GM18520 (cell line): ENCODE results near the gene COX6B2.

Source experiments
- ATAC-seq: cut with Tn5 transposase; IDR thresholded peaks from one replicate; pipeline ENCODE4 v1.9.1; 2021; ENCODE audit not compliant: unreplicated experiment

The COX6B2 gene

DNA sequence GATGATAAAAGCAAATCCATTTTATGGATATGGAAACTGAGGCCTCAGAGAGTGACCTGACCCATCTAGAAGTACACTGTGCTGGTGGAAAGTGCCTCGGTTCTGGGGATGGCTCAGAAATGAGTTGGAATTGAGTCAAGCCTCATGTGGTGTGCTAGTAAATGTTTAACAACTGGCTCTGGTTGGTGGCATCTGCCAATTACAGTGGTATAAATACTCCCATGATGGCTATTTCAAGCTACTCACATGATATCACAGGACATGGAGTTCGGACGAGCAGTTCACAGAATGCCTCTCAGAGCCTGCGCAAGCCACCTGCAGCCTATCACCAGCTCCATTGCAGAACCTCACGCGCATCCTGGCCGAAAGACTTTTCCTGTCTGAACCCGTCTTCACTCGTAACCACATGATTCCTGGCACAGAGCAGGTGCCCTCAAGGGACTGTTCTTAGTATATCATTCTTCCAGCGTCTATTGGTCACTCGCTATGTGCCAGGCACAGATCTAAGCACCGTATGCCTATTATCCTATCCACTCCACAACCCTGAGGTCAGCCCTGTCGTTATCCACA, 38.5 kb downstream of the COX6B2 start:
- ATAC-seq, result no peak

DNA sequence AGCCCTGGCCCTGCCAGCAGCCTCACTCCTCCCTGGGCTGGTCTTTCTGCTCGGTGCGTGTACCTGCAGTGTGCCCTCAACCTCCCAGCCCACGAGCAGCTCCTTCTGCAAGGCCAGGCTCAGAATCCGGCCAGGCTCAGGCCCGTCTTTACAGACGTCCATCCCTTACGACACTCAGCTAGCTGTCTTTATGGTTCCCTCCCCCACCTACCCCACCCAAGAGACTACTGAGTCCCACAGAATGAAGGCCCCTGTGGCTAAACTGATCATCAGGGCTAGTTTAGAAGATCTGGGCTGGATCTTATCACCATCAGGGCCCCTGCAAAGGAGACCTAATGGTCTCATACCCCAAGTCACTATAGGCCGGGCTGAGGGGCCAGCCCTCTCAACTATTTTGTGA, 40.1 kb downstream of the COX6B2 start:
- no peak for ATAC-seq

DNA sequence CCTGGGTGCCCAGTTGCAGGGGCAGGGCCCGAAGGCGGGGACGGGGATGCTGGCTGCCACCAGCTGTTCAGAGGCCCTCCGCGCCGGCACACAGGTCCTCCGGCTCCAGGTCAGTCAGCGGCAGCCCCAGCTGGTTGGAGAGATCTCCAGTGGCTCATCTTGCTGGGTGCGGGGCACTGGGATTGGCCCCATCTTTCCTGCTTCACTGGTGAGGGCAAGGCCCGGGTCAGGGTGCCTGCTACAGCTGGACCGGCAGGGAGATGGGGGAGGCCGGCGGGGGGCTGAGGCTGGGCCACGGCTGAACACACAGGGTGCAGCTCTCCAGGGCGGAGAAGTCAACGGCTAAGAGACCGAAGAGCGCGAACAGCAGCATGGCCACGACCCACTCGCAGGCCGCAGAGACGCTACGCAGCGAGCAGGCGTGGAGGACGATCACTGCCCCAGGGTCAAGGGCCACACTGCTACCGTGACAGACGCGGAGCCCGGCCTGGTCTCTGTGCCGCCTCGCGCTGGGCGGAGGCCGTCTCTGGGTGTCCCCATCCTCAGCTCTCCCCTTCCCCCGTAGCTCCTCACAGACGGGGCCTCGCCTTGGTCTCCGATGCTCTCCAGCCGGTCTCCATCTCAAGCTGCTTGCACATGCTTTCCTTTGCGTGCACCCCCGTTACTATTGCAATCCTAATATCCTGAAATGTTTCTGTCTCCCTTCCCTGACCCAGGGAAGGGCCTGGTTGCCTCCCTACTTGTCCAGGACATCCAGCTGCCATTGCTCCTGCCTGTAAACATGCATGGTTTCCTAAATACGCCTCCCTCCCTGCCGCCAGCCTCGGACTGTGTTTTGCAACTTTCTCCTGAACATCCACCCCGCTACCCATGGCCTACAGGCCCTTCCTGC, 41.7 kb downstream of the COX6B2 start:
- ATAC-seq, result no peak

DNA sequence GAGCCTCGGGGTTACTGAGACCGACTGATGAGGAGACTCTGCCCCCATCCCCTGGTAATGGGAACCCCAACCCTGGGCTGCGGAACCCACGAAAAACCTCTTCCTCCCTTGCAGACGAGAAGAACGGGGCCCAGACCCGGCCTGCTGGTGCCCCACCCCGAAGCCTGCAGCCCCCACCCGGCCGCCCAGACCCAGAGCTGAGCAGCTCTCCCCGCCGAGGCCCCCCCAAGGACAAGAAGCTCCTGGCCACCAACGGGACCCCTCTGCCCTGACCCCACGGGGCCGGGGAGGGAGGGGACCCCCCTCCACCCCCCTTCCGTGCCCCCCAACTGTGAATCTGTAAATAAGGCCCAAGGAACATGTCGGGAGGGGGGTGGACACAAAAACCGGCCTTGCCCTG, 42.7 kb downstream of the COX6B2 start:
- ATAC-seq, result no peak

DNA sequence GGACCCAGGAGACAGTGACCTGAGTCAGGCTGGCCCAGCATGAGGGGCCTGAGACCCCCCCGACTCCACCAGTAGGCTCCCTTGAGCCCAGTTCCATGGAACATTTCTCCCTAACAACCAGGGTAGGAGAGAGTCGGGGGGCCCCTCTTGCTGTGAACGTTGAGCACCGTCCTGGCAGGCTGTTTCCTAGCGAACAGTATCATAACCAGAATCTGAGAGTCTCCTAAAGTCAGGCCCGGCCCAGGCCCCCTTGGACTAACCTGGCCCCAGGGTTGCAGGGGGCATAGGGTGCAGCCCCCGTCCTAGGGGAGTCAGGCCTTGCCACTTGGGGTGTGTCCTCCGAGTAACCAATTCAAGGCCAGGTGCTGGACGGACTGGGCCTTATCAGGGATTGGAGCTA, 43.1 kb downstream of the COX6B2 start:
- no peak for ATAC-seq

DNA sequence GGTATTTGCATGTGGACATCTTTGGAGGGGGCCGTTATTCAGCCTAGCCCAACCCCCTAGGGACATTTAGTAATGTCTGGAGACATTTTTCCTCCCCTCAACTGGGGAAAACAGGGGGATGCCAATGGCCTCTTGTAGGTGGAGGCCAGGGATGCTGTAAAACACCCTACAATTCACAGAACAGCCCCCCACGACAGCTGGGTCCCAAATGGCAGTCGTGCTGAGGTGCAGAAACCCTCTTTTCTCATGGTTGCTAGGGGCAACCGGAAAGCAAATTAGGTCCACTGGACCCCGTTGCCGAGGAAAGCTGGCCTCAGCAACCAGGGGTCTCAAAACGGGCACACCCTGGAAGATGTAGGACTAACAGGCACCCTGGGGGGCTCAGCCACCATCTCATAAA, 44.0 kb downstream of the COX6B2 start:
- ATAC-seq, result no peak

DNA sequence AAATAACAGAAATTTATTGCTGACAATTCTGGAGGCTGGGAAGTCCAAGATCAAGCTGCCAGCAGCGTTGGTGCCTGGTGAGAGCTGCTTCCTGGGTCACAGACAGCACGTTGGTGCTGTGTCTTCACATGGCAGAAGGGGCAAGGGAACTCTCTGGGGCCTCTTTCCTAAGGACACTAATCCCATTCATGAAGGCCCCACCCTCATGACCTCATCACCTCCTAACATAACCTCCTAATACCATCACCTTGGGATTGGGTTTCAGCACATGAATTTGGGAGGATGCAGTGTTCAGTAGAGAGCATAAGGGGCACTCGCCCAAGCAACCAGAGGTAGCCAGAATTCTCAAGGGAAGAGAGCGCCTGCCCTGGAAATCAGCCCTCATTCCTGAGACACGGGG, 45.1 kb downstream of the COX6B2 start:
- no peak for ATAC-seq

DNA sequence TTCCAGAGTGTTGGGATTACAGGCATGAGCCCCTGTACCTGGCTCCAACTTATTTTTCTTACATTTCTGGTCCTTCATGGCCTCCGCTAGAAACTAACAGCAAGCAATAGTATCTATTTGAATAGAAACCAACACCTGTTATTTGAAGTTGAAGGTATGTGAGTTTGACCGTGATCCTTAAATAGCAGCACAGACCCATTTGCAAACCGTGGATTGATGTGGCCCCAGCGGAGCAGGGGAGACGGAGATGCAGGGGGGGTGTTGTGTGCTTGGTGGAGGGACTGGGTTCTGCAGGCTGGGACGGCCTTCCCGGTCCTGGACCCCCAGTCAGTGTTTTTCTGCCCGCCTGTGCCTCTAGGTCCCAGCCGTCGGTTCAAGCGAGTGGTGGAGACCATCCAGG, 46.2 kb downstream of the COX6B2 start:
- no peak for ATAC-seq

DNA sequence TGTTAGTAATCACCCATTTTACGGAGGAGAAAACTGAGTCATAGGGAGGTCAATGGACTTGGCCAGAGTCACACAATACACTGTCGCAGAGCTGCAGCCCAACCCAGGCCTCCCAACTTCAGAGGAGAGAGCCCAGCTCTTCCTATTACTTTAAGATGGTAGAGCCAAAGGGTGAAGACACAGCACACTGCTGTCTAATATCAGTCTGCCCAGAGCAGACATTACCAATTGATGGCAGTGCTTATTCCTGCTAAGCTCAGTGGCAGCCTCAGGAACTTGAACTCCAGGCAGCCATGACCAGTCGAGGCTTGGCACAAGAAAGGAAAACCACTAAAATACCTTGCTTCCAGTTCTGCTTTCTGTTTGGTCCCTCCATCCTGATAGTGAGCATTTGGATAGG, 47.8 kb downstream of the COX6B2 start:
- ATAC-seq, result no peak

DNA sequence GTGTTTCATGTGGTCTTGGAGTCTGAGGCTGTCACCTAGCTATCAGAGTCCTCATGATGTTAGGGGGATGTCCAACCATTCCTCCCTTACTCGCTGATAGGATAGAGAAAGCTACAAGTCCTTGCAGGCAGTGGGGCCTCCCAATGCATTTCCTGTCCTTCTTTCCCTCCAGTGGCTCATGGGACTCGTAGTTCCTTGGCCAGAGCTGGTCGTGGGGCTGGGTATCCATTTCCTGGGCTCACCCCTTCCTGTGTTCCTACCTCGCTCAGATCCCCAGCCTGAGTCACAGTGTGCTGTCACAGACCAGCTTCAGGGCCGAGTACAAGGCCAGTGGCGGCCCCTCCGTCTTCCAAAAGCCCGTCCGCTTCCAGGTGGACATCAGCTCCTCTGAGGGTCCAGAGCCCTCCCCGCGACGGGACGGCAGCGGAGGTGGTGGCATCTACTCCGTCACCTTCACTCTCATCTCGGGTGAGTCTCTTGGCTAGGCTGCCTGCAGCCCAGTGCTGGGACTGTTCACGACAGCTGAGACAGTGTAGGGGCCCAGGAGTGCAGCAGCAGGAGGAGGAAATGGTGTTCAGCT, 48.4 kb downstream of the COX6B2 start:
- ATAC-seq, result no peak

DNA sequence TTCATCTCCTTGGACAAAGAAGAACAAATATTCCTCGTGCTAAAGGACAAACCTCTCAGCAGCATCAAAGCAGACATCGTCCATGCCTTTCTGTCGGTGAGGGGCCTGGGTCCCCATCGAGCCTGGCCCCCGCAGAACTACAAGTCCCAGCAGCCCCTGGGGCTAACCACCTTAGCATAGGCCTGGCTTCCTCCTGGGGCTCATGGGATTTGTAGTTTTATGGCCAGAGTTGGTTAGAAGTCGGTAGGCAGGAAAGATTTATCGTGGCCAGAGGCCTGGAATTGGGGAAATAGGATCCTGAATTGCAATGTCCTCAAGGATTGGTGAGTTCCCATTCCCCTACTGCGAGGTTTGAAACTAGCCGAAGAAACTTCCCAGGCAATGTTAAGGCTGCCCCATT, 49.0 kb downstream of the COX6B2 start:
- ATAC-seq, result no peak

DNA sequence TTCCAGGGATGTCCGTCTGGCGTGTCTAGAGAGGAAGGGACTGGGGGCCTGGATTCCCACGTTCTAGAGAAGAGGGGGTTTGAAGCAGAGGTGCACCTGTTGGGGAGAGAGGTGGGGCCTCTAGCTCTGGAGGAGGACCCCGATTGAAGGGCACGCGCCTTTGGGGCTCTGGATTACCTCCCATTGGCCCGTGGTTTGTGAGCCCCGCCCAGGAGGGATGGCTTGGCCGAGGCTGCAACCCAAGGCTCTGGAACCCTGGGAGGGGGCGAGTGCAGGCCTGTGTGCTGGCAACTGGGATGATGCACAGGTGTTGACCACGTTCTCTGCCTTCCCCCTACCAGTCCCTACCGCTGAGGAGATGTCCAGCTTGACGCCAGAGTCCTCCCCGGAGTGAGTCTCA, 49.5 kb downstream of the COX6B2 start:
- no peak for ATAC-seq

DNA sequence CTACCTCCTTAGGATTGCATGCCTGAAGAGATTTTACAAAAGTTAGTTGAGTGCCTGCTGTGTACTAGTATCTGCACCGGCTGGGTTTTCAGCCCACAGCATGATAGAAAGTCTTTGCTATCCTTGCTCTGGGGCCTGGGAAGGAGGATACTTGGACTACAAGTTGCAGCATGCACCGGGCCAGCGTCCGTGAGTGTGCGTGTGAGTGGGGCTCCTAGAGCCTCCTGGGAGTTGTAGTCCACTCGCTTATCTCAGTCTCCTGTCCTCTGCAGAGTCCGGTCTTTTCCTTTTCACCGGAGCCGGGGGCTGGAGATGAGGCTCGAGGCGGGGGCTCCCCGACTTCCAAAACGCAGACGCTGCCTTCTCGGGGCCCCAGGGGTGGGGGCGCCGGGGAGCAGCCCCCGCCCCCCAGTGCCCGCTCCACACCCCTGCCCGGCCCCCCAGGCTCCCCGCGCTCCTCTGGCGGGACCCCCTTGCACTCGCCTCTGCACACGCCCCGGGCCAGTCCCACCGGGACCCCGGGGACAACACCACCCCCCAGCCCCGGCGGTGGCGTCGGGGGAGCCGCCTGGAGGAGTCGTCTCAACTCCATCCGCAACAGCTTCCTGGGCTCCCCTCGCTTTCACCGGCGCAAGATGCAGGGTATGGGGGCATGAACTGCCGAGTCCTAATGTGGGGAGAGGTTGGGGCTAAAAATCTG, 50.1 kb downstream of the COX6B2 start:
- no peak for ATAC-seq

DNA sequence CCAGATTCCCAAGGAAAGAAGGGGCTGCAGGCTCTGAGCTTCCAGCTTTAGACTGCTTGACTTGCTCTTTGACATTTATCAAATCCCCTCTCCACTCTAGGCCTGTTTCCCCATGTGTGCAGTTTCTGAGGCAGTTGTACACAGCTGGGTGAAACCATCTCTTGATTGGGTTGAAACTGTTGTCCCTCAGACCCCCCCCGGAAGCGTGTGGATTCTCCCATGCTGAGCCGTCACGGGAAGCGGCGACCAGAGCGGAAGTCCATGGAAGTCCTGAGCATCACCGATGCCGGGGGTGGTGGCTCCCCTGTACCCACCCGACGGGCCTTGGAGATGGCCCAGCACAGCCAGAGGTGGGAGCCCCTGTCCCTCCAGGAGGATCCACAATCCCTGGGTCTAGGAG, 51.0 kb downstream of the COX6B2 start:
- ATAC-seq, result no peak

DNA sequence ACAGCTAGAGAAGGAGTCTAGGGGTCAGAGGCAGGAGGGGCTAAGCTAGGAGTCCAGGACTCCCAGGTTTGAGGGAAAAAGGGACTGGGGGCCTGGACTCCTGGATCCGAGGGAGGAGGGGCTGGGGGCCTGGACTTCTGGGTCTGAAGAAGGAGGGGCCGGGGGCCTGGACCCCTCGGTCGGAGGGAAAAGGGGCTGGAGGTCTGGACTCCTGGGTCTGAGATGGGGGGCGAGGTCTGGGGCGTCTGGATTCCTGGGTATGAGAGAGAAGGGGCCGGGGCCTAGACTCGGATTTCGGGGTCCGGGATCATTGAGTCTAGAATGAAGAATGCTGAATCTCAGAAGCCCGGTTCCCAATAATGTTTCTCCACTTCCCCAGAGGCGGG, 52.2 kb downstream of the COX6B2 start:
- ATAC-seq, result no peak

DNA sequence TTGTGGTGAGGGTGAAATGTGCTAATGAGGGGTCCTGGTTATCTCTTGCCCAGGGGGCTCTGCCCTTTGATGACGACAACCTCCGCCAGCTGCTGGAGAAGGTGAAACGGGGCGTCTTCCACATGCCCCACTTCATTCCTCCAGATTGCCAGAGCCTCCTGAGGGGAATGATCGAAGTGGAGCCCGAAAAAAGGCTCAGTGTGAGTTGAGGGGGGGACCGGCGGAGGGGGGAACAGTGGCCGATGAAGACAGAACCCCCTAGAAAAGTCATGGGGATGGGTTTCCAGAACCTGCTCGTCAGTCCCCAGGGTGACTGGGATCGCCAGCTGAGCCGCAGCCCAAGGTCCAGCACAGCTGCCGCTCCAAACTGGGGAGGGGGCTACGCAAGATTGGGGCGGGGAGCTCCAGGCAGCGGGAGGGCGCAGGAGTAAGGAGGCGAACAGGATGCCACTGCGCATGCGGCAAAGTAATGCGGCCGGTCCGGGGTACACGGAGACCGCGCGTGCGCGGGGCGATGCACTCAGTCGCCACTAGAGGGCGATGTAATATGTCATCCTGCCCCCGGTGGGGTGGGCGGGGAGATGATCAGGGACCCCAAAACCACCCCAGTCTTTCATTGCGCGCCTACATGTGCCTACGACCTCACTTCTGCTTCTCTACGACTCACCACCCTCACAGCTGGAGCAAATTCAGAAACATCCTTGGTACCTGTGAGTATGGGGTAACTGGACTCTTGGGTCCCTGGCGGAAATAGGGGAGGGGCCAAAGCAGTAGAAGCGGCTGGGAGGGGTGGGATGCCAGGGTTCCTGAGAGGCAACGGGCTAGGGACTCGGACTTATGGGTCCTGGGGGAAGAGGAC, 52.8 kb downstream of the COX6B2 start:
- ATAC-seq, result peak; percentile 70

DNA sequence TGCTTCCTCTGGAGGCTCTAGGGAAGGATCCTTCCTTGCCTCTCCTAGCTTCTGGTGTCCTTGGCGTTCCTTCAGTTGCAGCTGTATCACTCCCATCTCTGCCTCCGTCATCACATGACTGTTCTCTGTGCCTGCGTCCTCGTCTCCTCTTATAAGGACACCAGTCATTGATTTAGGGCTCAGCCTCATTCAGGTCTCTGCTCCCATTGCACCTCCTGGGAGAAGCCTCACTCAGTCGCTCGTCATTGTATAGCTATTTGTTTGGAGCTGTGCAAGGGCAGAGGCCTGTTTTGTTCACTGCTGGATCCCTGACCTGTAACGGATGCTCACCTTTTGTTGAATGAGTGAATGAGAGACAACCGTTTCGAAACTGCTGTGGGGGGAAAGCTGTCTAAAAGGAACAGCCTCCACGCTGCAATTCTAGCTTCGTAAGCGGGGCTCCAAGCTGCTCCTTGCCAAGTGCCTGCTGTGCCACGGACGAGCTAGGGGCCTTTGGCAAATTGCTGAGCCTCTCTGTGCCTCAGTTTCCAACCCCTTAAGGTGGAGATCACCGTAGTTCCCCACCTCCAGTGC, 53.5 kb downstream of the COX6B2 start:
- ATAC-seq, result no peak

DNA sequence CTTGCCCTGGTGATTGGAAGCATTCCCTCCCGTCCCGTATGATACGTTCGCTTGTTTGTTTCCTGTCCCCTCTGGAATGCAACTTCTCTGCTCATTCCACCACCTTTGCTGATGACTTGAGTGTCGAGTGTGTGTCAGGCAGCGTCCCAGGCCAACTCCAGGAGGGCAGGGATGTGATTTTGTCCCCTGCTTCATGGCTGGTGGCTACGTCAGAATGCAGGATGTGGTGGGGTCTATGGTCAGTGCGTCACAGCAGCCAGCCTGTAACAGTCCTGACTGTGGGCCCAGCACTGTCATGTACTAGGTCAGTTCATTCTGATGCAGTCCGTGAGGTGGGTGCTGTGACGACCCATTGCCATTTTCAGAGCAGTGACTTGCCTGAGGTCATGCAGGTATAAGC, 54.5 kb downstream of the COX6B2 start:
- no peak for ATAC-seq
